Vagina (tissue), 2 donors: ENCODE results near the gene ZBTB34. TPM values are rescaled to one million over a fixed set of nuclear protein-coding genes. Genes with fewer than 3 reads are reported as not detected.

Experiments used
- DNase-seq, 2 donors: peaks; one replicate each; pipeline ENCODE4 v3.0.0-alpha.2; 2017; ENCODE audit errors: extremely low spot score in 2 of 2
- H3K27ac ChIP-seq: fragments of 200-600 bp; sonication (generic); one replicate; pipeline ENCODE4 v1.5.1; 2019
- H3K27me3 ChIP-seq: fragments of 200-600 bp; sonication (generic); one replicate; pipeline ENCODE4 v1.5.1; 2019
- H3K36me3 ChIP-seq, 2 donors: fragments of 200-600 bp; sonication (generic); one replicate each; pipeline ENCODE4 v1.5.1; 2017 to 2019
- H3K4me1 ChIP-seq: fragments of 200-600 bp; sonication (generic); one replicate; pipeline ENCODE4 v1.5.1; 2019
- H3K4me3 ChIP-seq, 2 donors: fragments of 200-600 bp; sonication (generic); 1 replicate in 1 of 2; 2 replicates in 1 of 2; pipeline ENCODE4 v1.5.1; 2016 to 2019
- H3K9me3 ChIP-seq: fragments of 200-600 bp; sonication (generic); one replicate; pipeline ENCODE4 v1.5.1; 2019
- POLR2A ChIP-seq, 2 donors: fragments of 450-650 bp; IDR thresholded peaks; one replicate each; pipeline ENCODE4 v1.6.1; 2017; ENCODE audit warnings: antibody characterized with exemption in 2 of 2, mild to moderate bottlenecking in 2 of 2, moderate library complexity in 2 of 2
- POLR2AphosphoS5 ChIP-seq, 2 donors: sonication (generic); formaldehyde crosslinking; IDR thresholded peaks; one replicate each; pipeline ENCODE4 v1.9.0; 2017; ENCODE audit warnings: antibody characterized with exemption in 2 of 2, mild to moderate bottlenecking in 2 of 2, low read depth in 1 of 2; ENCODE audit not compliant: insufficient read depth in 1 of 2
- intact Hi-C: fragments of 100-400 bp; cut with DNase I; formaldehyde crosslinking; loops from one replicate; pipeline ENCODE4 v1.15.1; 2023
- total RNA-seq: library from RNA; depleted of rRNA; stranded (reverse); fragments of >200 nt; gene quantifications from one replicate; pipeline ENCODE4 v1.2.3, GENCODE V29; 2016
- TF ChIP-seq, protein P1 (sequence below), 3 experiments: fragments of 450-650 bp in 2 of 3; fragments of 200-600 bp in 1 of 3; sonication (generic) in 1 of 3; IDR thresholded peaks; one replicate each; pipeline ENCODE4 v1.5.1; 2017 to 2019; ENCODE audit warnings: antibody characterized with exemption in 3 of 3, mild to moderate bottlenecking in 2 of 3, moderate library complexity in 2 of 3

The ZBTB34 gene
- total RNA-seq, 1 donor from 2014 or later: 8.6 TPM

DNA sequence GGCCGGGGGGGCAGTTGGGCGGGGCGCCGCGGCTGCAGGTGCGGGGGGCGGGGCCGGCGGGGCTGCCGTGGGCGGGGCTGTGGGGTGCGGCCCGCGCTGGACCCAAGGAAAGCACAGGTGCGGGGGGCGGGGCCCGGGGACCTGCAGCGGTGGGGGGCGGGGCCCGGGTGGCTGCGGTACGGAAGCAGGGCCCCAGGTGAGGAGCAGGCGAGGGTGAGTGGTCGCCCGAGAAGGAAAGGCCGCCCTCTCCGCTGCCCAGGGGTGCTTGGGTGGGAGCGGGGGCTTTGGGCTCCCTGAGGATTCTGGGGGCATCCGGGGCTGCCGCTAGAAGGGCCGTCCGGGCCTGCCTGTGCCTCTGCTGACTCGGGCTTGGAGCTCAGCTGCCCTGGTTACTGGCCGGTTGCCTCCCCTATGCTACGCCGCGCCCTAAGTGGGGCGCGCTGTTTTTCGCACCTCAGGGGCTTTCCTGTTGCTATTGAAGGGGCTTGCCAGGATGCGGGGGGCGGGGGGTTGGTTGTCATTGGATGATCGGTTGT lies 54.9 kb downstream of the ZBTB34 start:
- Histone ChIP-seq H3K27ac (no peak overlapping the region), H3K36me3 (no peaks in the 10 kb centered on the region), H3K4me3 (peak overlapping the region; percentile 37 to 84), H3K9me3 (no peaks in the 10 kb centered on the region), H3K4me1 (peaks cover 12% of the 10 kb centered on the region), H3K27me3 (no peaks in the 10 kb centered on the region)
- DNase-seq: no peak
- intact Hi-C loops: no loop called here
- TF ChIP-seq POLR2A (IDR thresholded peaks at IDR 0.05): no peak
- TF ChIP-seq, protein P1, sequence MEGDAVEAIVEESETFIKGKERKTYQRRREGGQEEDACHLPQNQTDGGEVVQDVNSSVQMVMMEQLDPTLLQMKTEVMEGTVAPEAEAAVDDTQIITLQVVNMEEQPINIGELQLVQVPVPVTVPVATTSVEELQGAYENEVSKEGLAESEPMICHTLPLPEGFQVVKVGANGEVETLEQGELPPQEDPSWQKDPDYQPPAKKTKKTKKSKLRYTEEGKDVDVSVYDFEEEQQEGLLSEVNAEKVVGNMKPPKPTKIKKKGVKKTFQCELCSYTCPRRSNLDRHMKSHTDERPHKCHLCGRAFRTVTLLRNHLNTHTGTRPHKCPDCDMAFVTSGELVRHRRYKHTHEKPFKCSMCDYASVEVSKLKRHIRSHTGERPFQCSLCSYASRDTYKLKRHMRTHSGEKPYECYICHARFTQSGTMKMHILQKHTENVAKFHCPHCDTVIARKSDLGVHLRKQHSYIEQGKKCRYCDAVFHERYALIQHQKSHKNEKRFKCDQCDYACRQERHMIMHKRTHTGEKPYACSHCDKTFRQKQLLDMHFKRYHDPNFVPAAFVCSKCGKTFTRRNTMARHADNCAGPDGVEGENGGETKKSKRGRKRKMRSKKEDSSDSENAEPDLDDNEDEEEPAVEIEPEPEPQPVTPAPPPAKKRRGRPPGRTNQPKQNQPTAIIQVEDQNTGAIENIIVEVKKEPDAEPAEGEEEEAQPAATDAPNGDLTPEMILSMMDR (IDR thresholded peaks at IDR 0.05): no peak
- TF ChIP-seq POLR2AphosphoS5 (IDR thresholded peaks at IDR 0.05; ENCODE audit: insufficient read depth in 1 of 2, low read depth in 1 of 2): no peak

DNA sequence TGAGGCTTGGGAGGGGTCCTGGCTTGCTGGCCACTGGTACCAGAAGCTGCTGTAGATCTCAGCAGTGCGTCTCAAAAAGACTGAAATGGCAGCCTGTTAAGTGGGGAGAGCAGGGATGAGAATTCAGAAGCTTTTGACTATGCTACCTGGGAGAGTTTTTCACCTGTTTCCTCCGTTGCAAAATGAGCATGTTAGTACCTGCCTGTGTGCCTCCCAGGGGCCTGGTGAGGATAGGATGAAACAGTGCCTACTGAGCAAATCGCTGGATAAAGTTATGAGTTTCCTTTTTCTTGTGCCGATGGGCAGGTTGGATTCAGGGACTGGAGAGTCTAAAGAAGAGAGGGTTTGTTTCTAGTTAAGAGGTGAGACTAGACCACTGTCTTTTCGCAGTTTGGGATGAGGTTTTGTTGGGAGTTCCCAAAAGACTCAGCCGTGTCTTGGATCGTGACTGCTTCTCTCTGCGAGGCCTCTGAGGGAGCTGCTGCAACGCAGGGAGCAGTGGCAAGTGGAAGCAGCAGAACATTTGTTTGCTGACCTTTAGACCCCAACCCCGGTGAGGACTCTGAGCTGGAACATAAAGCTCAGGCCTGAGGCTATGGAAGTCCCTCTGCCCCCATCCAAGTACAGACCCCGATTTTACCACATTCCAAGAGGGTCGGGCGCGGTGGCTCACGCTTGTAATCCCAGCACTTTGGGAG lies 55.6 kb downstream of the ZBTB34 start:
- no peak for DNase-seq
- intact Hi-C loops: no loop called here
- no peaks in the 10 kb centered on the region for H3K9me3 ChIP-seq
- H3K36me3 ChIP-seq: no peaks in the 10 kb centered on the region
- peak overlapping the region; percentile 37 to 84 for H3K4me3 ChIP-seq
- H3K27ac ChIP-seq: no peak overlapping the region
- TF ChIP-seq POLR2A (IDR thresholded peaks at IDR 0.05): no peak
- no peak for TF ChIP-seq POLR2AphosphoS5 (IDR thresholded peaks at IDR 0.05; ENCODE audit: insufficient read depth in 1 of 2, low read depth in 1 of 2)
- TF ChIP-seq, protein P1 (IDR thresholded peaks at IDR 0.05): no peak
- peaks cover 12% of the 10 kb centered on the region for H3K4me1 ChIP-seq
- no peaks in the 10 kb centered on the region for H3K27me3 ChIP-seq

DNA sequence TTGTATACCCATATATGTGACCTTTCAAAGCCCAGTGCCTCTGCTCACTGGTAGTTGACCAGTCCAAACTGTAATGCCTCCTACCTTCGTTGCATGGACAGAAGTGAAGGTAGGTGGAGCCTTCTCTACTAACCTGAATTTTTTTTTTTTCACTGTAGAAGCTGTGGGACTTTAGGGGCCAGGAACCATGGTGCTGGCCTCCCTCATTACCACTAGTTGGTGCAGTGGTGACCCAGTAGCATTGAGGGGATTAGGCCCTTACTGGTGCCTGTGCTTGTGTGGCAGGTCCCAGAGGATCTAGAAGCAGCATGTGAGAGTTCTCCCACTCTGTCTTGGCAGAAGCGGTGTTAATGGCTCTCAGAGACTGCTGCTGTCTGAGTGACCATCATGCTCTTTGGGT lies 56.5 kb downstream of the ZBTB34 start:
- no peak for DNase-seq
- Histone ChIP-seq H3K4me3 (no peak overlapping the region), H3K27ac (no peak overlapping the region), H3K27me3 (no peaks in the 10 kb centered on the region), H3K9me3 (no peaks in the 10 kb centered on the region), H3K4me1 (peaks cover 12% of the 10 kb centered on the region), H3K36me3 (no peaks in the 10 kb centered on the region)
- TF ChIP-seq, protein P1 (IDR thresholded peaks at IDR 0.05): no peak
- TF ChIP-seq POLR2A (IDR thresholded peaks at IDR 0.05) (no peak), POLR2AphosphoS5 (IDR thresholded peaks at IDR 0.05; ENCODE audit: insufficient read depth in 1 of 2, low read depth in 1 of 2) (no peak)
- intact Hi-C loops: no loop called here

GRCh38 chr9:126919193-126919592 lies 58.8 kb downstream of the ZBTB34 start:
- no peak for DNase-seq
- H3K9me3 ChIP-seq: no peaks in the 10 kb centered on the region
- H3K36me3 ChIP-seq: no peaks in the 10 kb centered on the region
- TF ChIP-seq, protein P1 (IDR thresholded peaks at IDR 0.05): no peak
- TF ChIP-seq POLR2AphosphoS5 (IDR thresholded peaks at IDR 0.05; ENCODE audit: insufficient read depth in 1 of 2, low read depth in 1 of 2): no peak
- no peak for TF ChIP-seq POLR2A (IDR thresholded peaks at IDR 0.05)
- no peak overlapping the region for H3K27ac ChIP-seq
- no peaks in the 10 kb centered on the region for H3K27me3 ChIP-seq
- no peak overlapping the region for H3K4me3 ChIP-seq
- H3K4me1 ChIP-seq: peaks cover 10% of the 10 kb centered on the region
- intact Hi-C loops: no loop called here

- intact Hi-C loops: no loop called here
- TF ChIP-seq POLR2AphosphoS5 (IDR thresholded peaks at IDR 0.05; ENCODE audit: insufficient read depth in 1 of 2, low read depth in 1 of 2): no peak
- H3K4me3 ChIP-seq: no peak overlapping the region
- no peaks in the 10 kb centered on the region for H3K9me3 ChIP-seq
- no peaks in the 10 kb centered on the region for H3K27me3 ChIP-seq
- DNase-seq: no peak
- no peaks in the 10 kb centered on the region for H3K4me1 ChIP-seq
- no peaks in the 10 kb centered on the region for H3K36me3 ChIP-seq
- no peak overlapping the region for H3K27ac ChIP-seq
Measured at GRCh38 chr9:126925876-126926275, 65.4 kb downstream of the ZBTB34 start.
